ENCODE data around the gene OPN1SW. TPM values are rescaled to one million over a fixed set of nuclear protein-coding genes. Genes with fewer than 3 reads are reported as not detected.
A peak's percentile ranks its signal among the peaks of the same experiment; 100 is the strongest.

Gene OPN1SW
- total RNA-seq, 2 experiments from 2014 or later, result not detected

GRCh38 chr7:128774029-128774689 is 1.4 kb downstream of the OPN1SW start:
- Mint-ChIP-seq H3K9me3 (peaks cover 14% of the 10 kb centered on the region), H3K36me3 (ENCODE audit: low read depth) (peaks cover 52% of the 10 kb centered on the region), H3K27me3 (no peaks in the 10 kb centered on the region), H3K4me1 (no peaks in the 10 kb centered on the region), H3K4me3 (no peak overlapping the region), H3K27ac (no peak overlapping the region)
- POLR2A ChIA-PET, result no interaction called here
- CTCF ChIA-PET, result interaction anchor here (0.7 to 1.3 kb wide), 2 partner anchors 110 to 292 kb away, joined by 3 to 4 read pairs; no protein-coding TSS in a partner anchor
- no peak for DNase-seq

GRCh38 chr7:128773604-128774003 is 2.0 kb downstream of the OPN1SW start:
- Mint-ChIP-seq H3K4me3 (no peak overlapping the region), H3K4me1 (no peaks in the 10 kb centered on the region), H3K27ac (no peak overlapping the region), H3K9me3 (peaks cover 14% of the 10 kb centered on the region), H3K36me3 (ENCODE audit: low read depth) (peaks cover 56% of the 10 kb centered on the region), H3K27me3 (no peaks in the 10 kb centered on the region)
- no peak for DNase-seq
- CTCF ChIA-PET, result interaction anchor here (0.6 to 0.7 kb wide), 2 partner anchors 16 to 292 kb away, joined by 3 read pairs; no protein-coding TSS in a partner anchor
- POLR2A ChIA-PET, result no interaction called here

GRCh38 chr7:128770233-128770632 is 5.4 kb downstream of the OPN1SW start:
- no peak overlapping the region for H3K27ac Mint-ChIP-seq
- no peak for DNase-seq
- POLR2A ChIA-PET, result no interaction called here
- no peak overlapping the region for H3K4me3 Mint-ChIP-seq
- H3K4me1 Mint-ChIP-seq, result no peaks in the 10 kb centered on the region
- H3K36me3 Mint-ChIP-seq (ENCODE audit: low read depth), result peaks cover 68% of the 10 kb centered on the region
- no peaks in the 10 kb centered on the region for H3K27me3 Mint-ChIP-seq
- H3K9me3 Mint-ChIP-seq, result no peaks in the 10 kb centered on the region
- CTCF ChIA-PET, result interaction anchor here (0.6 to 1.2 kb wide), 3 partner anchors 13 to 66 kb away, joined by 3 read pairs; no protein-coding TSS in a partner anchor

GRCh38 chr7:128767475-128768110 is 8.0 kb downstream of the OPN1SW start:
- H3K27me3 Mint-ChIP-seq, result no peaks in the 10 kb centered on the region
- no peaks in the 10 kb centered on the region for H3K9me3 Mint-ChIP-seq
- DNase-seq, result no peak
- ChIA-PET POLR2A (no interaction called here), CTCF (interaction anchor here (0.9 kb wide), 1 partner anchor 28 kb away, joined by 3 read pairs; no protein-coding TSS in a partner anchor)
- H3K36me3 Mint-ChIP-seq (ENCODE audit: low read depth), result peaks cover 56% of the 10 kb centered on the region
- H3K27ac Mint-ChIP-seq, result no peak overlapping the region
- H3K4me1 Mint-ChIP-seq, result no peaks in the 10 kb centered on the region
- H3K4me3 Mint-ChIP-seq, result no peak overlapping the region

- Mint-ChIP-seq H3K9me3 (no peaks in the 10 kb centered on the region), H3K27ac (no peak overlapping the region), H3K27me3 (no peaks in the 10 kb centered on the region), H3K4me3 (no peak overlapping the region), H3K4me1 (no peaks in the 10 kb centered on the region), H3K36me3 (ENCODE audit: low read depth) (peaks cover 31% of the 10 kb centered on the region)
- ChIA-PET POLR2A (no interaction called here), CTCF (no interaction called here)
- no peak for DNase-seq
Observed at GRCh38 chr7:128763541-128763940, 12.1 kb downstream of the OPN1SW start.

- POLR2A ChIA-PET, result no interaction called here
- H3K36me3 Mint-ChIP-seq (ENCODE audit: low read depth), result peaks cover 28% of the 10 kb centered on the region
- CTCF ChIA-PET, result interaction anchor here (1.2 kb wide), 1 partner anchor 11 kb away, joined by 3 read pairs; no protein-coding TSS in a partner anchor
Observed at GRCh38 chr7:128759242-128759641, 16.4 kb downstream of the OPN1SW start.

GRCh38 chr7:128758553-128758952 is 17.0 kb downstream of the OPN1SW start:
- no peak overlapping the region for H3K4me3 Mint-ChIP-seq
- POLR2A ChIA-PET, result no interaction called here
- H3K36me3 Mint-ChIP-seq (ENCODE audit: low read depth), result peaks cover 30% of the 10 kb centered on the region
- CTCF ChIA-PET, result interaction anchor here (0.8 to 1.2 kb wide), 2 partner anchors 11 to 78 kb away, joined by 3 read pairs; no protein-coding TSS in a partner anchor
- no peaks in the 10 kb centered on the region for H3K27me3 Mint-ChIP-seq
- H3K27ac Mint-ChIP-seq, result peak overlapping the region; percentile 10
- H3K9me3 Mint-ChIP-seq, result no peaks in the 10 kb centered on the region
- H3K4me1 Mint-ChIP-seq, result no peaks in the 10 kb centered on the region
- no peak for DNase-seq

More at GRCh38 chr7:128759242-128759641, 16.4 kb downstream of the OPN1SW start:
- Mint-ChIP-seq H3K9me3 (no peaks in the 10 kb centered on the region), H3K4me3 (no peak overlapping the region), H3K27me3 (no peaks in the 10 kb centered on the region), H3K27ac (no peak overlapping the region), H3K4me1 (no peaks in the 10 kb centered on the region)
- no peak for DNase-seq

- no peak for DNase-seq
- CTCF ChIA-PET, result interaction anchor here (0.6 to 1.2 kb wide), 3 partner anchors 11 to 597 kb away, joined by 3 to 4 read pairs (median 3); no protein-coding TSS in a partner anchor
- no peaks in the 10 kb centered on the region for H3K4me1 Mint-ChIP-seq
- no peaks in the 10 kb centered on the region for H3K27me3 Mint-ChIP-seq
- peaks cover 33% of the 10 kb centered on the region for H3K36me3 Mint-ChIP-seq (ENCODE audit: low read depth)
- no peak overlapping the region for H3K4me3 Mint-ChIP-seq
- H3K27ac Mint-ChIP-seq, result peak overlapping the region; percentile 19
- POLR2A ChIA-PET, result no interaction called here
- no peaks in the 10 kb centered on the region for H3K9me3 Mint-ChIP-seq
Observed at GRCh38 chr7:128757203-128757602, 18.4 kb downstream of the OPN1SW start.

- peaks cover 30% of the 10 kb centered on the region for H3K36me3 Mint-ChIP-seq (ENCODE audit: low read depth)
- H3K9me3 Mint-ChIP-seq, result no peaks in the 10 kb centered on the region
- no peak overlapping the region for H3K27ac Mint-ChIP-seq
- ChIA-PET POLR2A (interaction anchor here (0.7 kb wide), 1 partner anchor 407 kb away, joined by 3 read pairs; no protein-coding TSS in a partner anchor), CTCF (interaction anchor here (0.9 to 1.2 kb wide), 3 partner anchors 10 to 128 kb away, joined by 3 to 5 read pairs (median 3); no protein-coding TSS in a partner anchor)
- H3K27me3 Mint-ChIP-seq, result no peaks in the 10 kb centered on the region
- no peaks in the 10 kb centered on the region for H3K4me1 Mint-ChIP-seq
- no peak for DNase-seq
- no peak overlapping the region for H3K4me3 Mint-ChIP-seq
Observed at GRCh38 chr7:128755819-128756476, 19.6 kb downstream of the OPN1SW start.

GRCh38 chr7:128755075-128755818 is 20.3 kb downstream of the OPN1SW start:
- H3K36me3 Mint-ChIP-seq (ENCODE audit: low read depth), result peaks cover 31% of the 10 kb centered on the region
- no peaks in the 10 kb centered on the region for H3K4me1 Mint-ChIP-seq
- POLR2A ChIA-PET, result no interaction called here
- H3K27me3 Mint-ChIP-seq, result no peaks in the 10 kb centered on the region
- CTCF ChIA-PET, result interaction anchor here (0.7 to 1.3 kb wide), 4 partner anchors 11 to 340 kb away, joined by 3 to 8 read pairs (median 3); no protein-coding TSS in a partner anchor
- no peak overlapping the region for H3K27ac Mint-ChIP-seq
- no peak for DNase-seq
- no peaks in the 10 kb centered on the region for H3K9me3 Mint-ChIP-seq
- no peak overlapping the region for H3K4me3 Mint-ChIP-seq

GRCh38 chr7:128752251-128752650 is 23.3 kb downstream of the OPN1SW start:
- H3K4me1 Mint-ChIP-seq, result peaks cover 2% of the 10 kb centered on the region
- CTCF ChIA-PET, result interaction anchor here (2.0 kb wide), 1 partner anchor 13 kb away, joined by 11 read pairs; the partner anchor contains the start of gene CALU
- H3K4me3 Mint-ChIP-seq, result no peak overlapping the region
- peaks cover 50% of the 10 kb centered on the region for H3K36me3 Mint-ChIP-seq (ENCODE audit: low read depth)
- H3K27ac Mint-ChIP-seq, result no peak overlapping the region
- DNase-seq, result no peak
- POLR2A ChIA-PET, result no interaction called here
- H3K27me3 Mint-ChIP-seq, result no peaks in the 10 kb centered on the region
- no peaks in the 10 kb centered on the region for H3K9me3 Mint-ChIP-seq

GRCh38 chr7:128747327-128748079 is 28.1 kb downstream of the OPN1SW start:
- Mint-ChIP-seq H3K4me1 (peaks cover 14% of the 10 kb centered on the region), H3K27ac (no peak overlapping the region), H3K27me3 (no peaks in the 10 kb centered on the region), H3K4me3 (no peak overlapping the region), H3K9me3 (no peaks in the 10 kb centered on the region), H3K36me3 (ENCODE audit: low read depth) (peaks cover 28% of the 10 kb centered on the region)
- no peak for DNase-seq
- ChIA-PET CTCF (interaction anchor here (1.6 kb wide), 1 partner anchor 12 kb away, joined by 3 read pairs; no protein-coding TSS in a partner anchor), POLR2A (no interaction called here)

All from activated CD4-positive, alpha-beta T cell treated with anti-CD3 and anti-CD28 coated beads, Interleukin-2, amount 10 ng/mL, durations not matched to agents 7 days and 5 days (primary cell).